ENCODE measurements around the gene MRPS34. TPM values are rescaled to one million over a fixed set of nuclear protein-coding genes. Genes with fewer than 3 reads are reported as not detected.

Gene MRPS34
- total RNA-seq, 1 donor from 2014 or later, result 58.0 TPM

DNA sequence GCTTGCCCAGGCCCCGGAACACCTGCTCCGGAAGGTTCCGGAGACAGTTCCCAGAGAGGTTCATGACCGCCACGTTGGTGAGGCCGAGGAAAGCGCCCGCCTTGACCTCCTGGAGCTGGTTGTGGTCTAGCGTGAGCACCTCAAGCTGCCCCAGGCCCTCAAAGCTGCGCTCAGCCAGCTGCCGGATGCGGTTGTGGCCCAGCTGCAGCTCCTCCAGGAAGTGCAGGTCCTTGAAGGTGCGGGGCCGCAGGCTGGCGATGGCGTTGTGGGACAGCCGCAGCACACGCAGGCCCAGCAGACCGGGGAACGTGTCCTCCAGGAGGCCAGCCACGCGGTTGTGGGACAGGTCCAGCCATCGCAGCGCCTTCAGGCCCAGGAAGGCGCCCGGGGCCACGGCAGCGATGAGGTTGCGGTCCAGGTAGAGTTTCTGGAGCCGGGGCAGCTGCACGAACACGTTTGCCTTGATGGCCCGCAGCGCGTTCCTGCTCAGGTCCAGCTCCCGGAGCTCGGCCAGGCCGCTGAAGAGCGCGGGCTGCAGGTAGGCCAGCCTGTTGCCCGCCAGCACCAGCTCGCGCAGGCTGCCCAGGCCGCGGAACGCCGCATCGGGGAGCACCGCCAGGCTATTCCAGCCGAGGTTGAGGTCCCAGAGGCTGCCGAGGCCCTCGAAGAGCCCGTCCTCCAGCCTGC is 18.5 kb upstream of the MRPS34 start:
- DNase-seq (peak; percentile 40), ATAC-seq (no peak)
- Histone ChIP-seq H3K4me3 (no peak overlapping the region), H3K36me3 (peaks cover 37% of the 10 kb centered on the region), H3K9me3 (no peaks in the 10 kb centered on the region), H3K27me3 (ENCODE audit: low read depth) (no peaks in the 10 kb centered on the region), H3K4me1 (no peaks in the 10 kb centered on the region), H3K27ac (no peak overlapping the region)
- intact Hi-C loops (cut with DNase I), result no loop called here
- TF ChIP-seq, protein P1, sequence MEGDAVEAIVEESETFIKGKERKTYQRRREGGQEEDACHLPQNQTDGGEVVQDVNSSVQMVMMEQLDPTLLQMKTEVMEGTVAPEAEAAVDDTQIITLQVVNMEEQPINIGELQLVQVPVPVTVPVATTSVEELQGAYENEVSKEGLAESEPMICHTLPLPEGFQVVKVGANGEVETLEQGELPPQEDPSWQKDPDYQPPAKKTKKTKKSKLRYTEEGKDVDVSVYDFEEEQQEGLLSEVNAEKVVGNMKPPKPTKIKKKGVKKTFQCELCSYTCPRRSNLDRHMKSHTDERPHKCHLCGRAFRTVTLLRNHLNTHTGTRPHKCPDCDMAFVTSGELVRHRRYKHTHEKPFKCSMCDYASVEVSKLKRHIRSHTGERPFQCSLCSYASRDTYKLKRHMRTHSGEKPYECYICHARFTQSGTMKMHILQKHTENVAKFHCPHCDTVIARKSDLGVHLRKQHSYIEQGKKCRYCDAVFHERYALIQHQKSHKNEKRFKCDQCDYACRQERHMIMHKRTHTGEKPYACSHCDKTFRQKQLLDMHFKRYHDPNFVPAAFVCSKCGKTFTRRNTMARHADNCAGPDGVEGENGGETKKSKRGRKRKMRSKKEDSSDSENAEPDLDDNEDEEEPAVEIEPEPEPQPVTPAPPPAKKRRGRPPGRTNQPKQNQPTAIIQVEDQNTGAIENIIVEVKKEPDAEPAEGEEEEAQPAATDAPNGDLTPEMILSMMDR (IDR thresholded peaks at IDR 0.05), result no peak

DNA sequence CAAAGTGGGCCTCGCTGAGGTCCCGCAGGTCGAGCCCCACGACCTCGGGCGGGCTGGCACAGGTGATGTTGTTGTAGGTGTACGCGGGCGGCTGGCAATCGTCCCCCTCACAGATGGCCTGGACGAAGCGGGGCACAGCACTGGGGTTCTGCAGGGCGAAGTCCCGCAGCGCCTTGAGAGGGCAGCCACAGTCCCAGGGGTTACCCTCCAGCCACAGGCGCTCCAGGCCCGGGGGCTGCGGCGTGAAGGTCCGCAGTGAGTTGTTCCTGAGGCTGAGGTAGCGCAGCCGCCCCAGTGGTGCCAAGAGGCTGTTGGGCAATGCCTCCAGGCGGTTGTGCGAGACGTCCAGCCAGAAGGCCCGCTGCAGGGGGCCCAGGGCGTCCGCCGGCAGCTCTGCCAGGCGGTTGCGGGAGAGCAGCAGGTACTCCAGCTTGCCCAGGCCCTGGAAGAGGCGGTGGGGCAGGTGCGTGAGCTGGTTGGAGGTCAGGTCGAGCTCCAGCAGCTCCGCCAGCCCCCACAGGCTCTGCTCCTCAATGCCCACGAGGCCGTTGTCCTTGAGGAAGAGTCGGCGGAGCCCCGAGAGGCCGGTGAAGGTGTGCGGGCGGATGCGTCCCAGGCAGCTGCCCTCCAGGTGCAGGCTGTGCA is 17.8 kb upstream of the MRPS34 start:
- TF ChIP-seq, protein P1 (IDR thresholded peaks at IDR 0.05), result no peak
- Histone ChIP-seq H3K4me1 (no peaks in the 10 kb centered on the region), H3K9me3 (no peaks in the 10 kb centered on the region), H3K4me3 (no peak overlapping the region), H3K27ac (no peak overlapping the region), H3K27me3 (ENCODE audit: low read depth) (no peaks in the 10 kb centered on the region), H3K36me3 (peaks cover 44% of the 10 kb centered on the region)
- intact Hi-C loops (cut with DNase I), result no loop called here
- no peak for ATAC-seq
- no peak for DNase-seq

DNA sequence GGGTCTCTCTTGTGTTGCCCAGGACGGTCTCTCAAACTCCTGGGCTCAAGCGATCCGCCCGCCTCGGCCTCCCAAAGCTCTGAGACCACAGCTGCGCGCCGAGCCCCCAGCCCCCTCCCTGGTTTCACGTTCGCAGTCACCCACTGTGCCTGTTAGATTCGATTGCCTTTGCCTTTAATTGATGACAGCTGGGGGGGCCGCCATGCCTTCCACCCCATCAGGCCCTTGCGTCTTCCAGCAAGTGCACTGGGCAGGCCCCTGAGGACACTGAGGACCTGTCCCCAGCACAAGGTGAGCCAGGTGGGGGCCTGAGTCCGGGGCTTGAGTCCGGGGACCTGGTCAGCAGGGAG is 17.3 kb upstream of the MRPS34 start:
- intact Hi-C loops (cut with DNase I), result no loop called here
- Histone ChIP-seq H3K9me3 (no peaks in the 10 kb centered on the region), H3K27ac (no peak overlapping the region), H3K27me3 (ENCODE audit: low read depth) (no peaks in the 10 kb centered on the region), H3K36me3 (peaks cover 45% of the 10 kb centered on the region), H3K4me1 (peaks cover 3% of the 10 kb centered on the region), H3K4me3 (no peak overlapping the region)
- DNase-seq (no peak), ATAC-seq (no peak)
- TF ChIP-seq, protein P1 (IDR thresholded peaks at IDR 0.05), result no peak

DNA sequence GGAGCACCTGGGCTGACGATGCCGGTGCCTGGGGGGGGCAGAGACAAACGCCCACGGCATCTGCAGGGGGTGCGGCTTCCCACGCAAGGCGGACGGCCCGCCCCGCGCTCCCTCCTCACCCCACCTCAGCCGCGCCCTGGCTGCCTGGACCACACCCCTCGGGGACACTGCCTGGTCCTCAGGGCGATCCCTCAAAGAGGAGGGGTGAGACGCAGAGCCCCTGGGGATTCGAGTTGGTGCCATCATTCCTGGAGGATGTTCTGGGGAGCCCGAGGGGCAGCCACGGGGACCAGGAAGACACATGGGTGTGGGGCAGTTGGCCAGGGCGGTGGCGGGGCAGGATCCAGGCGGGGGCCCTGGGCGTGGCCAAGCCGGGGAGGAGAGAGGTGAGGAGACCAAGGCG is 16.7 kb upstream of the MRPS34 start:
- Histone ChIP-seq H3K27ac (no peak overlapping the region), H3K4me3 (no peak overlapping the region), H3K36me3 (peaks cover 45% of the 10 kb centered on the region), H3K9me3 (no peaks in the 10 kb centered on the region), H3K27me3 (ENCODE audit: low read depth) (no peaks in the 10 kb centered on the region), H3K4me1 (peaks cover 9% of the 10 kb centered on the region)
- no peak for ATAC-seq
- DNase-seq, result no peak
- intact Hi-C loops (cut with DNase I), result no loop called here
- TF ChIP-seq, protein P1 (IDR thresholded peaks at IDR 0.05), result no peak

DNA sequence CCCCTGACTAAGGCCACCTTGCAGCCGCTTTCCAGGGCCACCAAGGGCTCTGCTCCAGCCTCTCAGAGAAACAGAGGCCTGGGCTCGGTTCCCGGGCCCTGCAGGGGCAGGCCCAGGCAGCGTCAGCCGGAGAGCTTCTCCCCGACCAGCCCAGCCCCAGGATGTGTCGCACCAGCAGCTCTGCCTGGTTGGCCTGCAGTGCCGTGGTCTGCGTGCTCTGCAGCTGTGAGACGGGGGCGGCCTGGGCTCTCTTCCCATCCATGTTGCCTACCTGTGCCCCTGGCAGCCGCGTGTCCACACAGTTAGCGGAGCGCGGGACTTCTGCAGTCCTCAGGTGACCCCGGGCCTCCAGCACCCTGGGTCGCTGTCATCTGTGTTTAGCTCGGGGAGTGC is 15.8 kb upstream of the MRPS34 start:
- H3K4me3 ChIP-seq, result no peak overlapping the region
- H3K27me3 ChIP-seq (ENCODE audit: low read depth), result no peaks in the 10 kb centered on the region
- TF ChIP-seq, protein P1 (IDR thresholded peaks at IDR 0.05), result no peak
- intact Hi-C loops (cut with DNase I), result no loop called here
- DNase-seq (peak; percentile 43), ATAC-seq (no peak)
- H3K9me3 ChIP-seq, result no peaks in the 10 kb centered on the region
- H3K27ac ChIP-seq, result no peak overlapping the region
- peaks cover 18% of the 10 kb centered on the region for H3K4me1 ChIP-seq
- peaks cover 45% of the 10 kb centered on the region for H3K36me3 ChIP-seq
